HepG2 (cell line): ENCODE data around the gene LDLRAD4. TPM values are rescaled to one million over a fixed set of nuclear protein-coding genes. Genes with fewer than 3 reads are reported as not detected.

Experiments
- ATAC-seq: fragments of 200-7000 bp; cut with Tn5 transposase; 3 replicates; pipeline ENCODE4 v1.9.1; 2020; ENCODE audit warnings: mild to moderate bottlenecking, moderate library complexity
- BruUV-seq: library from RNA; stranded (reverse); fragments of 400-500 nt; replicated peaks from 2 replicates; lab custom pipeline; 2021; lab: Mats Ljungman, UMichigan
- CTCF ChIA-PET: fragments of 300-600 bp; formaldehyde crosslinking; extraction: SDS; loops from one replicate; lab custom pipeline; 2021; ENCODE audit warnings: low total read pairs, inconsistent platforms, low intra/inter-chr PET ratio; lab: Yijun Ruan, JAX
- POLR2A ChIA-PET: fragments of 350-600 bp; sonication (Branson Sonifier 250); formaldehyde crosslinking; loops from one replicate; lab custom pipeline; 2020; ENCODE audit warnings: antibody characterized with exemption, inconsistent platforms; lab: Yijun Ruan, JAX
- DNase-seq: peaks from one replicate; pipeline ENCODE4 v3.0.0-alpha.2; 2015; ENCODE audit warnings: low spot score
- FAIRE-seq: peaks from 3 replicates; lab custom pipeline; 2011; peaks lifted over from hg19 to GRCh38; lab: Jason Lieb, UNC
- H2AFZ ChIP-seq: one replicate; pipeline ENCODE4 v1.6.1; 2011; ENCODE audit warnings: low read length, inconsistent platforms
- H3K27ac ChIP-seq: fragments of 300-600 bp; 3 replicates; pipeline ENCODE4 v1.8.0; 2011; ENCODE audit warnings: mixed run types, mild to moderate bottlenecking, mixed read lengths, low read length, inconsistent platforms; ENCODE audit not compliant: insufficient read depth; ENCODE audit errors: extremely low read length
- H3K27me3 ChIP-seq, 2 experiments: fragments of 200-600 bp in 1 of 2; 2 replicates in 1 of 2; 3 replicates in 1 of 2; pipeline versions ENCODE4 v1.6.0 to v1.8.0; 2011; ENCODE audit warnings: low read length in 2 of 2, mild to moderate bottlenecking in 2 of 2, moderate library complexity in 2 of 2, inconsistent platforms in 1 of 2; ENCODE audit not compliant: insufficient read depth in 2 of 2, control insufficient read depth in 1 of 2
- H3K36me3 ChIP-seq, 2 experiments: fragments of 200-600 bp in 1 of 2; replicated peaks in 1 of 2; 2 replicates in 1 of 2; 3 replicates in 1 of 2; pipeline versions ENCODE4 v1.5.1 to v1.8.0; 2011; ENCODE audit warnings: low read length in 2 of 2, inconsistent platforms in 1 of 2; ENCODE audit not compliant: insufficient read depth in 2 of 2, control insufficient read depth in 1 of 2
- H3K4me1 ChIP-seq: 2 replicates; pipeline ENCODE4 v1.5.1; 2012; ENCODE audit warnings: low read length, inconsistent platforms; ENCODE audit not compliant: insufficient read depth
- H3K4me2 ChIP-seq: 2 replicates; pipeline ENCODE4 v1.6.0; 2011; ENCODE audit warnings: low read depth, low read length, inconsistent platforms
- H3K4me3 ChIP-seq, 3 experiments: fragments of 200-600 bp in 1 of 3; sonication (generic), shearing (Covaris generic) in 1 of 3; replicated peaks in 1 of 3; 2 replicates each; pipeline ENCODE4 v1.5.1; 2011 to 2016; ENCODE audit warnings: low read length in 3 of 3, inconsistent platforms in 2 of 3, low read depth in 2 of 3, mild to moderate bottlenecking in 2 of 3, control low read depth in 1 of 3, mixed read lengths in 1 of 3; ENCODE audit not compliant: insufficient read depth in 1 of 3
- H3K79me2 ChIP-seq: one replicate; pipeline ENCODE4 v1.6.1; 2011; ENCODE audit warnings: low read length, inconsistent platforms; ENCODE audit not compliant: insufficient read depth
- H3K9ac ChIP-seq: 2 replicates; pipeline ENCODE4 v1.6.0; 2011; ENCODE audit warnings: mild to moderate bottlenecking, low read depth, low read length, inconsistent platforms; ENCODE audit not compliant: insufficient read depth
- H3K9me3 ChIP-seq: 2 replicates; pipeline ENCODE4 v1.5.1; 2012; ENCODE audit warnings: mild to moderate bottlenecking, low read length
- H4K20me1 ChIP-seq: 2 replicates; pipeline ENCODE4 v1.6.0; 2011; ENCODE audit warnings: inconsistent platforms, mild to moderate bottlenecking, low read length, moderate library complexity; ENCODE audit not compliant: insufficient read depth
- AKNA ChIP-seq: sonication (generic); formaldehyde crosslinking; IDR thresholded peaks from 2 replicates; pipeline ENCODE4 v1.4.0; 2020; ENCODE audit warnings: missing genetic modification reagents, borderline replicate concordance
- BCL3 ChIP-seq: sonication (generic); formaldehyde crosslinking; IDR thresholded peaks from 2 replicates; pipeline ENCODE4 v1.5.1; 2020; ENCODE audit warnings: mild to moderate bottlenecking, missing genetic modification reagents, moderate library complexity
- BRF2 ChIP-seq: sonication (generic); formaldehyde crosslinking; IDR thresholded peaks from 2 replicates; pipeline ENCODE4 v1.8.1; 2022; ENCODE audit warnings: mild to moderate bottlenecking, missing genetic modification reagents
- TBP ChIP-seq: sonication (generic); formaldehyde crosslinking; IDR thresholded peaks from 2 replicates; pipeline ENCODE4 v1.5.0; 2020; ENCODE audit warnings: missing genetic modification reagents
- TBX2 ChIP-seq: sonication (generic); formaldehyde crosslinking; IDR thresholded peaks from 2 replicates; pipeline ENCODE4 v1.5.0; 2020; ENCODE audit warnings: missing genetic modification reagents, mild to moderate bottlenecking, borderline replicate concordance
- ZBTB8A ChIP-seq: sonication (generic); formaldehyde crosslinking; IDR thresholded peaks from 2 replicates; pipeline ENCODE4 v1.4.0; 2020; ENCODE audit warnings: mild to moderate bottlenecking, low read depth, missing genetic modification reagents, borderline replicate concordance
- ZNF3 ChIP-seq: IDR thresholded peaks from 2 replicates; pipeline ENCODE4 v1.7.0; 2017; ENCODE audit warnings: inconsistent platforms
- ZUFSP ChIP-seq: sonication (generic); formaldehyde crosslinking; IDR thresholded peaks from 2 replicates; pipeline ENCODE4 v1.9.0; 2021; ENCODE audit warnings: missing genetic modification reagents, mild to moderate bottlenecking, borderline replicate concordance
- WGBS: methylation state at CpG from one replicate; pipeline ENCODE4 v1.1.6; 2017; ENCODE audit warnings: low lambda C conversion rate; 5-methylcytosine and 5-hydroxymethylcytosine counted together
- in situ Hi-C: cut with HindIII; loops from 2 replicates; pipeline ENCODE4 v1.10.0; 2017; ENCODE audit warnings: low pct_unique_long_range_greater_than_20kb; ENCODE audit not compliant: extremely low pct_ligation_motif_present
- intact Hi-C: fragments of 100-400 bp; cut with micrococcal nuclease; formaldehyde crosslinking; loops from one replicate; pipeline ENCODE4 v1.10.0; 2022; ENCODE audit not compliant: unreplicated experiment
- polyA plus RNA-seq, 8 experiments: library from polyadenylated mRNA; depleted of rRNA in 3 of 8; stranded (reverse) in 7 of 8; unstranded in 1 of 8; fragments of >200 nt; fragmentation: Illumina TruSeq in 4 of 8; extraction: Trizol in 4 of 8; gene quantifications; 2 replicates each; pipeline versions ENCODE4 v1.2.1 to v1.2.3, GENCODE V29; 2011 to 2016; ENCODE audit warnings: low read depth in 4 of 8, missing spikeins in 1 of 8, mixed read lengths in 1 of 8; ENCODE audit not compliant: insufficient read depth in 1 of 8
- total RNA-seq, 5 experiments: library from RNA; depleted of rRNA; stranded (reverse); fragments of >200 nt; fragmentation: Illumina TruSeq; extraction: Trizol; gene quantifications; 2 replicates each; pipeline ENCODE4 v1.2.3, GENCODE V29; 2016; ENCODE audit warnings: low read depth in 1 of 5

The LDLRAD4 gene
- total and polyA plus RNA-seq, 2 of the 13 experiments (the other 11 are each of a cell fraction or from before 2014, with no cell fraction given): 13.6 to 20.9 TPM

GRCh38 chr18:13587937-13588336 lies 369.4 kb downstream of the LDLRAD4 start:
- H3K4me2 ChIP-seq: no peak overlapping the region
- BruUV-seq: no TSS peak
- no peaks in the 10 kb centered on the region for H3K79me2 ChIP-seq
- ATAC-seq (no peak), DNase-seq (no peak)
- no peaks in the 10 kb centered on the region for H4K20me1 ChIP-seq
- no peak overlapping the region for H3K9ac ChIP-seq
- POLR2A ChIA-PET: no interaction called here
- H3K27me3 ChIP-seq: no peaks in the 10 kb centered on the region
- in situ Hi-C loops: no loop called here
- WGBS: 95% methylated on average over 3 of the region's 3 CpGs
- H3K4me1 ChIP-seq: no peaks in the 10 kb centered on the region
- no peaks in the 10 kb centered on the region for H3K9me3 ChIP-seq
- no peak for TF ChIP-seq BCL3 (CRISPR knock-in tag)
- TF ChIP-seq, all 625 proteins: peak for 0
- no peak overlapping the region for H3K27ac ChIP-seq
- intact Hi-C loops: no loop called here
- H3K4me3 ChIP-seq: no peak overlapping the region
- no peak for FAIRE-seq
- no peak overlapping the region for H2AFZ ChIP-seq
- CTCF ChIA-PET: no interaction called here
- no peaks in the 10 kb centered on the region for H3K36me3 ChIP-seq

GRCh38 chr18:13589316-13589715 lies 370.8 kb downstream of the LDLRAD4 start:
- no peak overlapping the region for H3K27ac ChIP-seq
- 0 out of 3 replicates have a peak, but pooled peaks have one; percentile 34 for ATAC-seq
- H3K9me3 ChIP-seq: no peaks in the 10 kb centered on the region
- in situ Hi-C loops: no loop called here
- intact Hi-C loops: no loop called here
- no peaks in the 10 kb centered on the region for H3K79me2 ChIP-seq
- POLR2A ChIA-PET: no interaction called here
- DNase-seq: no peak
- H3K27me3 ChIP-seq: no peaks in the 10 kb centered on the region
- H3K9ac ChIP-seq: no peak overlapping the region
- no peak overlapping the region for H2AFZ ChIP-seq
- no peaks in the 10 kb centered on the region for H4K20me1 ChIP-seq
- H3K36me3 ChIP-seq: no peaks in the 10 kb centered on the region
- no peaks in the 10 kb centered on the region for H3K4me1 ChIP-seq
- no peak overlapping the region for H3K4me2 ChIP-seq
- 89% methylated on average over 4 of the region's 4 CpGs for WGBS
- no peak overlapping the region for H3K4me3 ChIP-seq
- BruUV-seq: no TSS peak
- FAIRE-seq: no peak
- CTCF ChIA-PET: no interaction called here
- no peak for TF ChIP-seq TBP (CRISPR knock-in tag)
- TF ChIP-seq ZBTB8A: no peak
- TF ChIP-seq AKNA (CRISPR knock-in tag): no peak
- no peak for TF ChIP-seq BRF2 (CRISPR knock-in tag)
- TF ChIP-seq TBX2 (CRISPR knock-in tag): no peak
- TF ChIP-seq ZNF3 (CRISPR knock-in tag): no peak
- no peak for TF ChIP-seq ZUFSP (CRISPR knock-in tag)
